Measurements from ENCODE around the gene FBXL7.

Gene FBXL7

GRCh38 chr5:15880201-15880600 is 380.2 kb downstream of the FBXL7 start:
- DNase-seq (ENCODE audit: low read depth in 2 of 2), result no peak

DNA sequence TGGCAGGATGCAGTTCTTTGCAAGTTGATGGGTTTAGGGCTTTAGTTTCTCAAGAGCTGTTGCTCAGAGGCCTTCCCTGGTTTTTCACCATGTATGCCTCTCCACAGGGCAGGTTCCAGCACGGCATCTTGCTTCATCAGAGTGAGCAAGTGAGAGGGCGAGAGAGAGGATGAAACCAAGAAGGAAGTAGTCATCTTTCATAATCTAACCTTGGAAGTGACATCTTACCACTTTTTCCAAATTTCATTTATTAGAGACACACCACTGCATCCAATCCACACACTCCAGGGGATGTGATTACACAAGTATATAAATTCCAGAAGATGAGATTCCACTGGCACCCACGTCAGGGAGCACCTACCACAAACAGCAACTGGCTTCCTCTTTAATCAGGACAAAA is 385.2 kb downstream of the FBXL7 start:
- DNase-seq (ENCODE audit: low read depth in 2 of 2), result no peak

- no peak for DNase-seq (ENCODE audit: low read depth in 2 of 2)
Observed at GRCh38 chr5:15886156-15886555, 386.2 kb downstream of the FBXL7 start.

DNA sequence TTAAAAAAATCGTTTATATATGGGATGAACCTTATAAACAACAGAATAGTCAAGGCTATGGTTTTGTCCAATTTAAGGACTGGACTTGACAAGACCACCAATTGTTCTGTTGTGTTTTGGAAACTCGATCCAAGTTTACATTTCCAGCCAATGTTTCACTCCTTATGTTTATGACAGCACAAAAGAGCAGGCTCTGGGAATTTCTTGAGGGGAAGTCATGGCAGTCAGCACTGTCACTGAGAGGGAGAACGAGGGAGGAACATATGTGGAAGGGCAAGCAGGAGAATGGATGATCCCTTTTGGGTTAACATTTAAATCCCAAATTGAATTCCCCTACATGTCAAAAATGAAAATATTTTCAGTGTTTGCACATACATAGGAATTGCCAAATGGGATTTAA is 387.1 kb downstream of the FBXL7 start:
- no peak for DNase-seq (ENCODE audit: low read depth in 2 of 2)

GRCh38 chr5:15889001-15889400 is 389.0 kb downstream of the FBXL7 start:
- DNase-seq (ENCODE audit: low read depth in 2 of 2), result no peak

GRCh38 chr5:15893866-15894265 is 393.9 kb downstream of the FBXL7 start:
- no peak for DNase-seq (ENCODE audit: low read depth in 2 of 2)

- no peak for DNase-seq (ENCODE audit: low read depth in 2 of 2)
Observed at GRCh38 chr5:15897656-15898055, 397.7 kb downstream of the FBXL7 start.

- no peak for DNase-seq (ENCODE audit: low read depth in 2 of 2)
Observed at GRCh38 chr5:15898641-15899040, 398.7 kb downstream of the FBXL7 start.

DNA sequence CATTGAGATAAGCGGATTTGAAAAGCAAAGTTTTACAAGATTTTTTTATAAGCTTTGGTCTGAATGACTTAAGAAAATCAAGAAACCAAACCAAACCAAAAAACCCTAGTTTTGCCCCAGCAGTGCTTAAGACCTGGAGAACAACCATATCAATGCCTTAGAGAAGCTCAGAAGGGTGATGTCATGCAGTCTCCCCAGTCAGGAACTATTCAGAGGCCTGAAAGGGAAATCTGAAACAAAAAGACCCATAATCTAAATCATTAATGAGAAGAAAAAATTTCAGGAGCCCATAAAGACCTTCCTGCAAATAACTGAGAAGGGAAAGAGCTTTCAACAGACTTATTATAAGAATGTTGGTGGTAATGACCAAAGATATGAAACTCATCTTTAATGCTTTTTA is 399.5 kb downstream of the FBXL7 start:
- DNase-seq (ENCODE audit: low read depth in 2 of 2), result no peak

DNA sequence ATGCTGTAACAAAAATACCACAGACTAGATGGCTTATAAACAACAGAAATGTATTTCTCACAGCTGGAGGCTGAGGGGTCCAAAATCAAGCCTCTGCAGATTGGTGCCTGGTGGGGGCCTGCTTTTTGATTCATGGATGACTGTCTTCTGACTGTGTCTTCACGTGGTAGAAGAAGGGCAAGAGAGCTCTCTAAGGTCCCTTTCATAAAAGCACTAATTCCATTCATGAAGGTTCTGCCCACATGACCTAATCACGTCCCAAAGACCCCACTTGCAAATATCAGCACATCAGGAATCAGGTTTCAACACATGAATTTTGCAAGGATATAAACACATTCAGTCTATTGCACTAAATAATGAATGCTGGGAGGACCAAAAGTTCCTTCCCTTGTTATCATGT is 401.2 kb downstream of the FBXL7 start:
- DNase-seq (ENCODE audit: low read depth in 2 of 2), result no peak

DNA sequence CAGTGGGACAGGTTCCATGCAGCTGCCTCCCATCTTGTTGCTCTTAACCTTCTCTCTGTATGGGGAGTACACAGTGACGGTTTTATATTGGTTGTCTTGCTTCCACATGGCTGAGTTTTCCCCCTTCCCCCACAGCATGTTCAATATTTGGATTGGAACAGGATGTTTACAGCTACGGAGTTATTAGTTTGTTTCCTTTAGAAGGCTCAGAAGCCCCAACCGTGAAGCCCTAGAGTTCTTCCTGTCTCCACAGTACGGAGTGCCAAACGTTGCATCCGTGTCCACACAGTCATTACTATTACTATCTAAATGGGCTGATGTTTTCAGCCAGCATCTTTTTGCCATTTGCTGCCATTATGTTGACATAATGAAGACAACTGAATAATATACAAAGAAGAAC is 402.1 kb downstream of the FBXL7 start:
- no peak for DNase-seq (ENCODE audit: low read depth in 2 of 2)

DNA sequence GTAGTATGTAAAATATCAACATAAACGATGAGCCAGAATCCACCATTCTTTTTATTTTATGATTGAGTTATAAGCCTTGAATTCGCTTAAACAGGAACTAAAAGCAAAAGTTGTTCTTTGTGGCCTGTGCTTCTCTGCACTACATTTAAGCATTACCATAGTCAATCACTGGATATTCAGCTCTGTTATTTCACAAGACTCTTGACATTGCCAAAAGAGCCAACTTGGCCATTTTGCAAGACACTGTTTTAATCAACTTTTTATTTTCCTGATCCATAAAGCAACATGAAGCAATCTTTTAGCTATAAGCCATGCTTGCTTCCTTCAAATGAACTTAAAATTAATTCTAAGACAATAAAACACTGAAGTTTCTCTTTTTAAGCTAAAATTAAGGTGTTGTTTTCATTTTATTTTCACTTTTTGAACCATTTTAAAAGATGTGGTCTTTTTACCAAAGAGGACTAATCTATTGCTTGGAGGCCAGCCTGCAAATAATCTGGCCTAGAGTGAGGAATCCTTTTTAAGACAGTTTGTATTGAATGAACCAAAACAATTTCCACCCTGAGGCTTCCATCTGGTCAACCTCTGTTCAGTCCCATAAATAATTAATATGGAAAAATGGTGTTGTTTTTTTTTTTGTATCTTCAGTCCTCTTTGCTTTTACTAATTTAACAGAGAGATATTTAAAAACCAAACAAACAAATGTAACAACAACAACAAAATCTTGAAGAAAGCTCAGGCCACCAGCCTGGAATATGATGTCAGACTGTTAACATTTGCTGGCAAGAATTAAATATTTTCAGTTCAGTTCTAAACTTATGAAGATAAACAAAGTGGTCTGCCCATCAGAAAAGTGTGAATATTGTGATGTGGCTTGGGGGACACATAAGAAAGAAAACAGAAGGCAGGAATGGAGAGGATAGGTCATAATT is 405.2 kb downstream of the FBXL7 start:
- no peak for DNase-seq (ENCODE audit: low read depth in 2 of 2)

DNA sequence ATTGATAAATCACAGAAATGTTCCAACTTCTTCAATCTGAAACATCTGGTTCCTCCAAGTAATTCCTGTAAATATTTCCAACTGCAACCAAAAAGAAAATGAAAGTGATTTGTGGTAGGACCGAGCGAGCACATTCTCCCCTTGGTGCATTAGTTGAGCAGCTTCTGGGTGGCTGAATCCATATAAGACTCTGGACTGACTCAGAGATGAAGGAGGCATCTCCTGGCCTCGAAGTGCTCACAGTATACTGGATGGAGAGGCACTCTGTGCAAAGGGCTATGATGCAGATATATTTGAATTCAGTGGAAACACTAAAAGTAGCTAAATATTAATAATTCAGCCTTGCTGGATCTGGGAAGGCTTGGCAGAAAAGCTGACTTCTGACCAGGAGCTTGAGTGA is 414.7 kb downstream of the FBXL7 start:
- DNase-seq (ENCODE audit: low read depth in 2 of 2), result no peak

- no peak for DNase-seq (ENCODE audit: low read depth in 2 of 2)
Observed at GRCh38 chr5:15926586-15926985, 426.6 kb downstream of the FBXL7 start.

DNA sequence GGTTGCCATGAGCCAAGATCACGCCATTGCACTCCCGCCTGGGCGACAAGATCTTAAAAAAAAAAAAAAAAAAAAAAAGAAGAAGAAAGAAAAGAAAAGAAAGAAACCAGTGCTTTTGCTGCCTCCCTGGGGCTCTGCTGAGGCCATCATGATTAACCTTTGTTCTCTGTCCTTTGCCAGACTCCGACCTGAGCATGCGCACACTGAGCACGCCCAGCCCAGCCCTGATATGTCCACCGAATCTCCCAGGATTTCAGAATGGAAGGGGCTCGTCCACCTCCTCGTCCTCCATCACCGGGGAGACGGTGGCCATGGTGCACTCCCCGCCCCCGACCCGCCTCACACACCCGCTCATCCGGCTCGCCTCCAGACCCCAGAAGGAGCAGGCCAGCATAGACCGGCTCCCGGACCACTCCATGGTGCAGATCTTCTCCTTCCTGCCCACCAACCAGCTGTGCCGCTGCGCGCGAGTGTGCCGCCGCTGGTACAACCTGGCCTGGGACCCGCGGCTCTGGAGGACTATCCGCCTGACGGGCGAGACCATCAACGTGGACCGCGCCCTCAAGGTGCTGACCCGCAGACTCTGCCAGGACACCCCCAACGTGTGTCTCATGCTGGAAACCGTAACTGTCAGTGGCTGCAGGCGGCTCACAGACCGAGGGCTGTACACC is 427.9 kb downstream of the FBXL7 start:
- no peak for DNase-seq (ENCODE audit: low read depth in 2 of 2)

GRCh38 chr5:15929611-15930263 is 429.8 kb downstream of the FBXL7 start:
- DNase-seq (ENCODE audit: low read depth in 2 of 2), result no peak

DNA sequence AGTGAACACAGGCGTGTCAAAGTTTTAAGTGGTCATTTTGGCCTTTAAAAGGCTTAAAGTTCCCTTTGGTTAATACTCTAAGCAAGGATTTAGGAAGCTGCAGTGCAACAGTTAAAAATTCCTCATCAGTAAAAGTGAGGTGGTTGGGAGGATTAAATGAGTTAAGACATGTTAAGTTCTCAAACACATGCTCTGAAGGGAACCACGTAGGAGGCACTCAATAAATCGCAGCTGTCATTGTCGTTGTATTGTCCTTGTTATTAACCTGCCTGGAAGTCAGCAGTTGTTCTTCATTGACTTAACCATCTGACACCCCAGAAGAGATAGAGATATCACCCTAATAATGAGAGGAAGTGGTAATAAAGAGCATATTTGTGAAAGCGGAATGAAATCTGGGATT is 432.1 kb downstream of the FBXL7 start:
- no peak for DNase-seq (ENCODE audit: low read depth in 2 of 2)

DNA sequence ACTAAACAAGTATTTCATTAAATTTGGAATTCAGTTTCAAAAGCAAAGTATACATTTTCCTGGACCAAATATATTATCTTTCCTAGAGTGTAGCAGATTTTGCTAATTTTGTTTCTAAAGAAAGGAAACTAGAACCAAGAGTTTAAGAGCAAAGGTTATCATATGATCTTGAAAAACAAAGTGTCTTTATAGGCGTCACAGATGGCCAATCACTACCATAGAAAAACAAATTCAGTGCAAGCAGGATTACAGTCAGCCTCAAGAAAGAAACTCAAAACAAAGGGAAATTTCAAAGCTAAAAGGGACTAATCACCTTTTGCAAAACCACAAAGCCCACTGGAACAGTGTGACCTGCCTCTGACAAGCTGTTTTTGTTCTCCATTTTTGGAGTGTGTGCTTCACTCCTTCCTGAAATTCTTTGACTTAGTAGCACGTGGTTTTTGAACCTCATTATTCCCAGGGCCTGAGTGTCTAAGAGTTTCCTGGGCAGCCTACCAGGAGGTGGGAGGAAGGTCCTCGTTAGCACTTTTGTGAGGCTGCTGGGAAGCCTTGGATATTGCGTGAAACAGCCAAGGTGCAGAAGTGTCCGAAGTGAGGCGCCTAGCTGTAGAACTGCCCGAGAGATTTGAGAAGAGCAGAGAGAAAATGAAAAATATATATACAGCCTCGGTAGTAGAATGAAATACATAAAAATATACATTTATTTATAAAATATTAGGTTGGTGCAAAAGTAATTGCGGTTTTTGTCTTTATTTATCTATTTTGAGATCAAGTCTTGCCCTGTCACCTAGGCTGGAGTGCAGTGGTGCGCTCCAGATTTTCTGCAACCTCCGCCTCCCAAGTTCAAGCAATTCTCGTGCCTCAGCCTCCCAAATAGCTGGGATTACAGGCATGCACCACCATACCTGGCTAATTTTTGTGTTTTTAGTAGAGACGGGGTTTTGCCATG is 433.6 kb downstream of the FBXL7 start:
- DNase-seq (ENCODE audit: low read depth in 2 of 2), result no peak

DNA sequence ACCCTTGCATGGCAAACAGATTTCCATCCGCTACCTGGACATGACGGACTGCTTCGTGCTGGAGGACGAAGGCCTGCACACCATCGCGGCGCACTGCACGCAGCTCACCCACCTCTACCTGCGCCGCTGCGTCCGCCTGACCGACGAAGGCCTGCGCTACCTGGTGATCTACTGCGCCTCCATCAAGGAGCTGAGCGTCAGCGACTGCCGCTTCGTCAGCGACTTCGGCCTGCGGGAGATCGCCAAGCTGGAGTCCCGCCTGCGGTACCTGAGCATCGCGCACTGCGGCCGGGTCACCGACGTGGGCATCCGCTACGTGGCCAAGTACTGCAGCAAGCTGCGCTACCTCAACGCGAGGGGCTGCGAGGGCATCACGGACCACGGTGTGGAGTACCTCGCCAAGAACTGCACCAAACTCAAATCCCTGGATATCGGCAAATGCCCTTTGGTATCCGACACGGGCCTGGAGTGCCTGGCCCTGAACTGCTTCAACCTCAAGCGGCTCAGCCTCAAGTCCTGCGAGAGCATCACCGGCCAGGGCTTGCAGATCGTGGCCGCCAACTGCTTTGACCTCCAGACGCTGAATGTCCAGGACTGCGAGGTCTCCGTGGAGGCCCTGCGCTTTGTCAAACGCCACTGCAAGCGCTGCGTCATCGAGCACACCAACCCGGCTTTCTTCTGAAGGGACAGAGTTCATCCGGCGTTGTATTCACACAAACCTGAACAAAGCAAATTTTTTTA is 436.7 kb downstream of the FBXL7 start:
- DNase-seq (ENCODE audit: low read depth in 2 of 2), result no peak

- no peak for DNase-seq (ENCODE audit: low read depth in 2 of 2)
Observed at GRCh38 chr5:15937708-15938107, 437.7 kb downstream of the FBXL7 start.

GRCh38 chr5:15938186-15938585 is 438.2 kb downstream of the FBXL7 start:
- no peak for DNase-seq (ENCODE audit: low read depth in 2 of 2)

Data from stimulated activated CD8-positive, alpha-beta memory T cell treated with anti-CD3 and anti-CD28 coated beads, Interleukin-2, amount 100 ng/mL, for 1 hour (primary cell).